NCI-H524 (cell line): ENCODE results near the gene ILK.

Experiments used
- DNase-seq, 2 experiments: peaks; one replicate each; lab custom pipeline; 2025; lab: John Stamatoyannopoulos, UW

ILK gene

DNA sequence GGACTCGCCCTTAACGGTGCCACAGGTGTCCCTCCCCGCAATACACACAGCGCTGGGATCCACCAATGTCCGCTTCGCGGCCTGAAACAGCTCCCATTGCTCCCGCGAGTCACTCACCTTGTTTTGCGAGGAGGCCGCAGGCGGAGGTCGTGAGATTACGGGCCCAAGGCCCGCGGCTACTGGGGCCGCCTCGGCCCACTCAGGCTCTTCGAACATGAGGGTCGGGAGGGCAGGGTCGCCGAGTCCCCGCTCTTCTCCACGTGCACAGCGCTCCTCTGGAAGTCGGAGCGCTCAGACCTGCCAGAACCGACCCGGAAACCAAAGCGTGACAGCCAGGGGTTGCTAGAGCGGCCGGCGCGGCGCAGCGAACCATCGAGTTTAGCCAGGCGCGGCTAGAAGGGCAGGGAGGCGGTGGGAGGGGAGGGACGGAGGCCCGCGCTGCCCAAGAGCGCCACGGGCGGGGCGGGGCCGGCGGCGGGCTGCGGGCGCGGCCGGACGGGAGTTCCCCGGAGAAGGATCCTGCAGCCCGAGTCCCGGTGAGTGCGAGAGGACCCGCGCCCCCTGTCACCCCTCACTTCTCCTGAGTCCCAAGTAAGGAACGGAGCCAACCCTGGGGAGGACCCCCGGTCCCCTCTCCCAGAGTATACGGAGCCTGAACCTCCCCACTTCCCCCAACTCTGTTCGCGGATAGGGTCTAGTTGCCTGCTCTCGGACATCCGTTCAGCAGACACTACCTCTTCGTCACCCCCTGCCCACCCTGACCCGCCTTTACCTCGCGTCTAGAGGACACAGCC is at the start of gene ILK, which contains the start of gene RRP8:
Gene ILK (plus strand): TSS at position 488 of the 794 bp plus-strand sequence. CDS start 498 bp downstream, outside the sequence.
Gene RRP8 (minus strand): TSS at position 330 of the 794 bp plus-strand sequence. CDS start 114 bp downstream, at position 216.
- DNase-seq, result peak; percentile 56 to 79

DNA sequence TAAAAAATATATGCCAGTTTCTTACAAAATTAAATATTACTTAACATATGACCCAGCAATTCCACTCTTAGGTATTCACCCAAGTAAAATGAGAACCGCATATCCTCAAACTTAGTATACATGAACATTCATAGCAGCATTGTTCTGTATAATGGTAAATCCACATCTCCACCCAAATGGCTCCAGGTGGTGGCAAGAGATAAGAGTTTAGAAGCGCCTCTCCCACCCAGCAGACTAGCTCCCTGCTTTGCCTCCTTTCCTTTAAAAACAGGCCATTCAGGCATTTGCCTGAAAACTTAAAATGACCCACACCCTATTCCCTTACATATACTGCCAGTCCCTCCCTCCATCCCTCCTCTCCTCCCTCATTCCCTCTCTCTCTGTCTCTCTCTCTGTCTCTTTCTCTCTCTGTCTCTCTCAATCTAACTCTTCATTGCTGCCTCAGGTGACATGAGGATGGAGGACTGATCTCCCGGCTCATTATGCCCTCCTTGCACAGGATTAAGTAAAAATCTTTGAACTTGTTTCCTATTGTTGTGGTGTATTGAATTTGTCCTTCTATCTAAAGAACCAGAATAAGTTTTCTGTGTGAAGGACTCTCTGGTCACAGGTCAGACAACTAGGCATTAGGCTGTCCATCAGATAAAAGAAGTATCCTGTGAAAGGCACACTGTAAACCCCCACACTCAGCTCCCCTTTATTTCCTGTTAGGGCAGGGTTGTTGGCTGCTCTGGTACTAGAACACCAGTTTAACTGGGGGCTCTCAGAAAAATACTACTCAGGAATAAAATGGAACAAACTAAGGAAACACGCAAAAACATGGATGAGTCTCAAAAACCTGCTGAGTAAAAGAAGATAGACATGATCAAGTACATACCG is 48.5 kb upstream of the ILK start:
- no peak for DNase-seq

DNA sequence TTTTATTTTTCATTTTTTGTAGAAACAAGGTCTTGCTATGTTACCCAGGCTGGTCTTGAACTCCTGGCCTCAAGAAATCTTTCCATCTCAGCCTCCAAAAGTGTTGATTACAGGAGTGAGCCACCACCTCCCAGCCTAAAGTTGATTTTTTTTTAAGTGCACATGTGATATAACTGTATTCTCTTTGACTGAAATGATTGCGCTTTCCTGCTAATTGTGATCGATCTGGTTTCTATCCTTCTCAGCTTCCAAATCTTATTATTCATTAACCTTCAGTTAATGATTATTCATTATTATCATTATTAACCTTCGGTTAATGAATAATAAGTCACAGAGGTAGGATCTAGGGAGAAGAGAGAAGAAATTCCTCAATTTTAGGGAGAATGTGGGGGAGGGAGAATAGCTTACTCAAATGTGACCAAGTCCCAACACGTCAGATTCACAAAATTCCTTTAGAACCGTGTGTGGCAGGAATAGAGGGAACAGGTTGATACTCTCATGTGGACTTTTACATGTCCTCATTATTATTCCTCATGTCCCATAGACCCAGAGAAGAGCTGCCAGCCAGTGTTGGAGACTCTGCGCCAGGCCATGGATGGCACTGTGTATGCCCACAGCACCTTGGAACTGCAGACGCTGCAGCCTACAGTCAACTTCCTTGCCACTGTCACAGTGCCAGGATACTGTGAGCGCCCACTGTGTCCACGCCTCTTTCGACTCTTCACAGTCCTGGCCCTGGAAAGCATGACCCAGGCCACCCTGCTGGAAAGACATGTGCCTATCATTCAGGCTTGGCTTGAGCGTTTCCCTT is 47.2 kb upstream of the ILK start:
- no peak for DNase-seq

DNA sequence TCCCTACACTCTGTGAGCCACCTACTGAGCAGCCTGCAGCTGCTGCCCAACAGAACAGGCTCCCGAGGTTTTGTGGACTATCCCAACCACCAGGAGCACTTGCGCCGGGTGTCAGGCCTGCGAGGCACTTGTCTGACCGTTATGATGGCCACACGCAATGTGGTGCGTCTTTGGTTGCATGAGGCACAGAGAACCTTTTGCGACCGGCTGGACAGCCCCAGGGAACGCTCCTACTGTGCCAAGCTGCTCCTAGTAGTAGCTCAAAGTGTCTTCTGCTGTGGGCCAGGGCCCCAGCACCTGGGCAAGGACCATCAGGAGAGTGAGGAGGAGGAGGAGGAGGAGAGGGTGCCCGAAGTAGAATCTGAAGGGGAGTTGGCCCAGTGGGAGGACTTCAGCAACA is 46.5 kb upstream of the ILK start:
- DNase-seq, result no peak

DNA sequence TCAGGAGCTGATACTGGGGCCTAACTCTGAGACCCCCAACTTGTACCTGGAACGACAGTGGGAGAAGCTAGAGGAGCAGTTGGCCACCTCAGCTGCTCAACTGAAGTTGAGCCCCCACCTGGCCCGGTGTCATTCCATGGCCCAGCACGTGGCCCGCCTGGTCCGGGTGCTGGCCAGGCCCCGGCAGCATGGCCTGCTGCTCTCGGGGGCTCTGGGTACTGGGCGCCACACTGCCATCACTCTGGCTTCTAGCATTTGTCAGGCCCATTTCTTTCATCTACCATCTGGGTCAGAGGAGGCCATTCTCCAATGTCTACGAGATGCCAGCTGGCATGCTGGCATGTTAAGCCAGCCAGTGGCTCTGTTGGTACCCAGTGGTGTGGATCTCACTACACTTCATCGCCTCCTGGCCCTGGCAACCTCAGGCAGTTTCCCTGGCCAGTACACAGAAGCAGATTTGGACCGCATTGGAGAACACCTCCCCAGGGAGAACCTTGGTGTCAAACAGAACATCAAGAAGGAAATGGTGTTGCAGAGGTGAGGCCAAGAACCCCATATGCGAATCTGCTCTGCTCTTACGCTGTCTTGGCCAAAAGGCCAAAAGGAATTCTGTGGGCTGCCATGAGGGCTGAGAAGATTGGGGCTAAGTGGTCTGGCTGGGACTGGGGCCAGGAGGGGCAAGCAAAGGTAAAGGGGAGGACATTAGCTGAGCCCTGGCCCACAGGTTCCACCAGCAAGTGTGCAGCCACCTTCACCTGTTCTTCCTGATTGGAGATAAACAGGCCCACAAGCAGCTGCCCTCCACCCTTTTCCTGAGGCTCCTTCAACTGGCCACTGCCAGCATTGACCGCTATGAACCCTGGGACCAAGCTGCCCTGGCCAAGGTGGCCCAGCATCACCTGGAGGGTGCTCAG is 45.6 kb upstream of the ILK start:
- DNase-seq, result no peak

DNA sequence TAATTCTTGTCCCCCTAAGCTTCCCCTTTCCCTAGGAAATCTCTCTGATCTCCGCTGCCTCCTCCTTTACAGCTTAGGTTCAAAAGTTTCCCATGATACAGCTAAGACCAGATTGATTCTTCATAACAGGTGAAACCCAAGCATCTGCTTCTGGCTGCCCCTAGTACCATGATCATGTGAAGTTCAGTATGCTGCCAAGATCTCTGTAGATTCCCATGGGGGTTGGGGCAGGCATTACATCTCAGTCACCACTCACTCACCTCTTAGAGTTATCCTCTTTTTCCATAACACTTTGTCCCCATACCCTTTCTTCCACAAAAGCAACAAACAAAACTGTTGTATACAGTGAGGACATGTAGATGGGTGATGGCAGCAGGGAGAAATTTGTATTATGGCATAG is 44.2 kb upstream of the ILK start:
- DNase-seq, result no peak

DNA sequence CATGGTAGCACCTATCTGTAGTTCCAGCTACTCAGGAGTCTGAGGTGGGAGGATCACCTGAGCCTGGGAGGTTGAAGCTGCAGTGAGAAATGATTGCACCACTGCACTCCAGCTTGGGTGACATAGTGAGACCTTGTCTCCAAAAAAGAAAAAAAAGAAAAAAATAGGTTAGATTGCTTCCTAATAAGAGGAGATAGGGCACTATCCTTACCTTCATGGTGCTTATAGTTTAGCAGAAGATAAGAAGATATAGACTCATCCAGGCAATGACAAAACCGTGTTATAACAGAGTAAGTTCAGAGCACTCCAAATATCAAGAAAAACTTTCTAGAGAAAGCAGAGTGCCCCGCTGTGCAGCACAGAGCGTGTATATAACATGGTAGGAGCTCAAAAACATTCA is 42.3 kb upstream of the ILK start:
- DNase-seq, result no peak

DNA sequence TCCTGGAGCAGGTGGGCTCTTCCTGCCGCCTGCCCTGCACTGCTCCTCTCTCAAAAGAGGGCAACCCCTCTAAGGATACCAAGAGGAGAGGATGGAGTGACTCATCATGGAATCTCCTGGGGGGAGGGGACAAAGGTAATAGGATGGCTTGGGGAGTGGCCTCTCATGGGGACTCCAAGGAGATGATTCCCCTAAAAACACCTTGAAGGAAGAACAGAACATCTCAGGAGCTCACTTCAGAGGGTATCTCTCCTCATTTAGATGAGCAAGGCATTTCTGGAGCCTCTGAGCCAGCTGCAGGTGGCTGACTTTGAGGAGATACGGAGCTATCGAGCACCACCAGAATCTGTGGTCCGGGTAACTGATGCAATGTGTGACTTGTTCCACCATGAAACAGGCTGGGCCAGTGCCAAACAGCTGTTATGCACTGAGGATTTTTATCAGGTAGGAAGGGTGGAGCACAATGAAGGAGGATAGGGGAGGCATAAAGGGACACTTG is 40.4 kb upstream of the ILK start:
- DNase-seq, result no peak

DNA sequence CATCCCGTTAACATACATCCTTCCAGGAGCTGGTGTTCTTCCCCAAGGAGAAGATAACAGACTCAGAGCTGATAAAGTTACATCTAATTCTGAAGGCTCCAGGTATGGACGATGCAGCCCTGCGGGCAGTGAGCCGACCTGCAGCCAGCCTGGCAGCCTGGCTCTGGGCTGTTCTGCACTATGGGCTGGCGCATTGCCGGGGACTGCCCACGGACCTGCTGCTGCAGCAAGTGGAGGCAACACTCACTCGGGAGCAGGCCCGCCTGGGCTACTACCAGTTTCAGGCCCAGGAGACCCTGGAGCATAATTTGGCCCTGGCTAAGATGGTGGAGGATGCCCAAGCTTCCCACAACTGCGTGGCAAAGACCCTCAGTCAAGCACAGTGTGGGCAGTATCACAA is 39.9 kb upstream of the ILK start:
- DNase-seq, result no peak

DNA sequence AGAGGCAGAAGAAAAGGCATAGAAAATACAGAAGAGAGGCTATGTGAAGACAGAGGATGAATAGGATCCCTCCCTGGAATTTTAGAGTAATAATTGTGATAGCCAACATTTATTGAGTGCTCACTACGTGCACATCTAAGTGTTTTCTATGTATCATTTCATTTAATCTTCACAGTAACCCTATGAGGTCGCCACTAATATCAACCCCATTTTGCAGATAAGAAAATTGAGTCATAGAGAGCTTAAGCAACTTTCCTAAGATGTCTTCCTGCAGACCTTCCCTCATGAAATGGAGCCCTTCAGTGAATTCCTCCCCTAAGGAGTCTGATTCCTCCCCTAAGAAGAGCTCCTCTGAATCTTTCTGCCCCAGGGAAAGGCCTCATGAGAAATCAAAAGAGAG is 38.2 kb upstream of the ILK start:
- DNase-seq, result no peak

DNA sequence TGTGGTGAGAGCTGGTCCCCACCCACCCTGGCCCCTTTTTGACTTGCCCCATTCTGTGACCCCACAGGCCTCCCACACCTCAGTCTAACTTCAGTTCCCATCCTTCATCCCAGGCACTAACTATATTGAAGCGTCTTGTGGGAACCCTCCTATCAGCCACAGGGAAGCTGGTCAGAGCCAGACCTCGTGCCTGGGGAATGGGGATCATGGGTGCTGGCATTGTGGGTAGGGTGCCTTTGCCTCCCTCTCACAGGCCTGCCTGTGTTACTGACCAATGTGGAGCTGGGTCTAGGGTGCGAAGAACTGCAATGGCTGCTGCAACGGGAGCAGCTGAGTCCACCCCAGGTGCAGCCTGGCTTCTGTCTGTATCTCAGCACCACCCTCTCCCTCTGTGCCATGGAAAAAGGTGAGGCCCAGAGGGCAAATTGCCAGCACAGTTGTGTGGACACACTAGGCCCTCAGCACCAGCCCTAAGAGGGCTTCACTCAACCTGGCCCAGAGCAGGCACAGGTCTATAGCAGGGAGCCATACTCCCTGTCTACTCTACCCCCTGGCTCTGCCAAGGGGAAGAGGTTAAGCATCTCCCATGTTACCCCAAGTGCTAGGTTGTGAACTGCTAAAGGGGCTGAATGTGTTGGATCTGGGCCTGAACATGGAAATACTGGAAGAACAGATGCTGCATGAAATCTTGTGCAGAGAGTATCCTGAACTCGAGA is 37.4 kb upstream of the ILK start:
- no peak for DNase-seq

DNA sequence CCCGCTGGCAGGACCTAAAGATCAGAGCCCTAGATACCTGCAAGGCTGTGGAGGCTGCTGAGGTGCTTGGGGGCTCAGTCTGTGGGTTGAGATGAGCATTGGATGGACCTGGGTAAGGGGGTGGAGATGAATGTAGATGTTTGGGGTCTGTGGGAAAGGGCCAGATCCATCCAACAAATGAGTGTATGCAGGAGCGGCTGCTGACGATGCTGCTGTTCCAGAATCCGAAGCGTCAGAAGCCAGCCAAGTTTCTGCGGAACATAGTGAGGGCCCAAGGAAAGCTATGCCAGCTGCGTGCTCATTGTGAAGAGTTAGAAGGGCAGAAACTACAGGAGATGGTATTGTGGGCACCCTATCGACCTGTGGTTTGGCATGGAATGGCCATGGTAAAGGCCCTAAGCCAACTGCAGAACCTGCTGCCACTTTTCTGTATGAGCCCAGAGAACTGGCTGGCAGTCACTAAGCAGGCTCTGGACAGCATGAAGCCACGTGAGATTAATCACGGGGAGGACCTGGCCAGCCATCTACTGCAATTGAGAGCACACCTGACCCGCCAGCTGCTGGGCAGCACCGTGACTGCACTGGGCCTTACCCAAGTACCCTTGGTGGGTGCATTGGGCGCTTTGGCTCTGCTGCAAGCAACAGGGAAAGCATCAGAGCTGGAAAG is 36.7 kb upstream of the ILK start:
- DNase-seq, result no peak

DNA sequence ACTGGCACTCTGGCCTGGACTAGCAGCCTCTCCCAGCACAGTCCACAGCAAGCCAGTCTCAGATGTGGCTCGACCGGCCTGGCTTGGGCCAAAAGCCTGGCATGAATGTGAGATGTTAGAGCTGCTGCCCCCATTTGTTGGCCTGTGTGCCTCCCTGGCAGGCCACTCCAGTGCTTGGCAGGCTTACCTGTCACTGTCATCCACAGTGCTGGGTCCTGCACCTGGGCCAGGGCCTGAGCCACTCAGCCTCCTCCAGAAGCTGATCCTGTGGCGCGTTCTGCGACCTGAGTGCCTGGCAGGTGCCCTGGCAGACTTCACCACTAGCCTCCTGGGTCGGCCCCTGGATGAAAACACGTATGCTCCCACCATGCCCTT is 36.2 kb upstream of the ILK start:
- no peak for DNase-seq

DNA sequence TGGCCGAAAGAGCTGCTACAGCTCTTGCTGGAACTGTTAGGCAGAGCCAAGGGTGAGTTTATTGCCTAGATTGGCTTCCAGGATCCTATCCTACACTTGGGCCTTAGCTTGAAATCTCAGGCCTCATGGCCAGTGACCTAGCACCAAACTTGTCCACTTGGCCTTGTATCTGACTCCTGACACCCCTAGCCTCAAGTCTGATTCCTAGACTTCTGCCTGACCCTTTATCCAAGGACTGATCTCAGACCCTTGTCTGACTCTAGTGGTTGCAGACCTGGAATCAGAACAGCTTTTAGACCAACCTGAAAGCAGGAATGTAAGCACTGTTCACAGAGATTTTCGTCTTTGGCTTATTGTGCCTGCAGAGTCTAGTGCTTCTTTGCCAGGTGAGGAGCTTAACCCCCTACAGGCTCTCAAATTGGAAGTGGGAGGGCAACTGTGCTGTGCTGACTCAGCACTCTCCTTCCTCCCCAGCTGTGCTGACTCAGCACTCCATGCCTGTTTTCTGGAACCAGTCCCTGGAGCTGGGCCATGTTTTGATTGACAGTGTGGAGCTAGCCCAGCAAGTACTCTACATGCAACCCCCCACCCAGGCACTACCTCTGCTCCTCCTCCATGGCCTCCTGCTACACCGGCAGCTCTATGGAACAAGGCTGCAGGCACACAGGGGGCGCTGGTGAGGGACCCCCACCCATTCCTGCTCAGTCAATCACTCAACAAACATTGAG is 35.2 kb upstream of the ILK start:
- DNase-seq, result no peak

DNA sequence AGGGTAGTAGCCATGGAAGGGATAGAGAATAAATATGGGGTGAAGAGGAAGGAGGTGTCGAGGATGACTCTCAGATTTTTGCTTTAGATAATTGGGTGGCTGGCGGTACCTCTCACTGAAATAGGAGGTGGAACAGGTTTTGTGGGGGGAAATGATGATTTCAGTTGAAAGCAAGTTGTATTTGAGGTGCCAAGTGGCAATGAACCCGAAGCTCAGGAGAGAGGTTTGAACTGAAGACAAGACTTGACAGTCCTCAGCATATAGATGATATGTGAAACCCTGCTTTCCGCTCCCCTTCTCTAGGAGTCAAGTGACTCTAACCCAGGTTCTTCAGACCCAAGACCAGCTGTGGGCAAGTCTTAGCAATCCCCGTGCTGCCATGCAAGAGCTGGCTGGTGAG is 33.9 kb upstream of the ILK start:
- no peak for DNase-seq

DNA sequence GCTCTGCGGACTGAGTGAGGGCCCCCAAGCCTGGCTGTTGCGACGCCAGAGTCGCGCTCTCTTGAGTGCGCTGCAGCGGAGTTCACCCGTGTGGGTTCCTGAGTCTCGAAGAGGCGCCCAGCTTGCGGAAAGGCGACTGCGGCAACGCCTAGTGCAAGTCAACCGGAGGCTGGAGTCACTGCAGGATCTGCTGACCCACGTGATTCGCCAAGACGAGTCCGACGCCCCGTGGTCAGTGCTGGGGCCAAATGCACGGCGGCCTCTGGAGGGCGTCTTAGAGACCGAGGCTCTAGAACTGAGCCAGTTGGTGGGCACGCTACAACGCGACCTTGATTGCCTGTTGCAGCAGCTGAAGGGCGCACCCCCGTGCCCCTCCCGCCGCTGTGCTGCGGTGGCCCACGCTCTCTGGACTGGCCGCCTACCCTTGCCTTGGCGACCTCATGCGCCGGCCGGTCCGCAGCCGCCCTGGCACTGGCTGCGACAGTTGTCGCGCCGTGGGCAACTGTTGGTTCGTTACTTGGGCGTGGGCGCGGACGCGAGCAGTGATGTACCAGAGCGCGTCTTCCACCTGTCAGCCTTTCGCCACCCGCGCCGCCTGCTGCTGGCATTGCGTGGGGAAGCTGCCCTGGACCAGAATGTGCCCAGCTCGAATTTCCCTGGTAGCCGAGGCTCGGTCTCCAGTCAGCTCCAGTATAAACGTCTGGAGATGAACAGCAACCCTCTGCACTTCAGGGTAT is 32.7 kb upstream of the ILK start:
- no peak for DNase-seq

DNA sequence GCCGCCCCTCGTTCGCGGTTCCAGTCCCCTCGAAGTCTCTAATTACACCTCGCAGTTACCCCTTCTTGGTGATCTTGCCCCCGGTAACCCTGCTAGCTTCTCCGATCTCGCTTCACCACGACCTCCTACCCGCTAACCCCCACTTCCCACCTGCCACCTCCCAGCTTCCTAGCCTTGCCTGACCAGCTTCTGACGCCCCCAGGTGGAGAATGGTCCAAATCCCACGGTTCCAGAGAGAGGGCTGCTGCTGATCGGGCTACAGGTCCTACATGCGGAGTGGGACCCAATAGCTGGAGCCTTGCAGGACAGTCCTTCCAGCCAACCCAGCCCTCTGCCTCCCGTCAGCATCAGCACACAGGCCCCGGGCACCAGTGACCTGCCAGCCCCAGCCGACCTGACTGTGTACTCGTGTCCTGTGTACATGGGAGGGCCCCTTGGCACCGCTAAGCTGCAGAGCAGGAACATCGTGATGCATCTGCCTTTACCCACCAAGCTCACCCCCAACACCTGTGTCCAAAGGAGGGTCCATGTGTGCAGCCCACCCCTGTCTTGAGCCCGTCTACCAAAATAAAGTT is 32.1 kb upstream of the ILK start:
- DNase-seq, result no peak

DNA sequence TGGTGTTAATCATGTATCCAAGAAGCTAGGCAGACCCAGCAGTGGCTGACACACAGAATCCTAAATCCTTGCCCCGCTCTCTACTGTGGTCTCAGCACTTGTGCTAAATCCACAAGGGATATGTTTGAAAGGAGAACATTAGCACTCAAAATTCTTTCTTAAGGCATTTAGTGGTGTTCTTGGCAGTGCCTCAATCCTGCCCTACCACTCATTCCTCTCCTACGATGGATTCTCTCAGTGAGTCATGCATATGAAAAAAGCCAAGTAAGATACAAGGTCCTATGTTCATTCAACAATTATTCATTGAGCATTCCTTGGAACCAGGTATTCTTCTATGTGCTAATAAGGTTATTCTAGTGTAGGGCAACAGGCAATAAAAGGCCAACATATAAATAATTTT is 31.4 kb upstream of the ILK start:
- no peak for DNase-seq
